ENCODE results near the gene STK38L. TPM values are rescaled to one million over a fixed set of nuclear protein-coding genes. Genes with fewer than 3 reads are reported as not detected.

Gene STK38L
- total and polyA plus RNA-seq, 2 of the 8 experiments (the other 6 are each of a cell fraction or from before 2014, with no cell fraction given) = 8.1 to 63.6 TPM

GRCh38 chr12:27319848-27320247 is 75.8 kb downstream of the STK38L start (continued):
- TF ChIP-seq RNF2 (IDR thresholded peaks at IDR 0.05; ENCODE audit: borderline replicate concordance, low read depth, low read length, missing control alignments, poor library complexity, severe bottlenecking) = no peak
- no peak for TF ChIP-seq BCL11A (IDR thresholded peaks at IDR 0.05; ENCODE audit: low read depth in 2 of 2, low read length in 2 of 2)
- no peak for TF ChIP-seq HDAC2 (IDR thresholded peaks at IDR 0.05; ENCODE audit: borderline replicate concordance in 1 of 2, low read depth in 2 of 2, low read length in 2 of 2)
- no peak for TF ChIP-seq SIRT6 (IDR thresholded peaks at IDR 0.05; ENCODE audit: low read length)
- no peak for TF ChIP-seq KDM1A (IDR thresholded peaks at IDR 0.05; ENCODE audit: borderline replicate concordance, low read length)
- no peak for TF ChIP-seq NANOG (IDR thresholded peaks at IDR 0.05; ENCODE audit: insufficient read depth, low read depth, low read length, poor library complexity, severe bottlenecking)
- TF ChIP-seq CHD7 (IDR thresholded peaks at IDR 0.05; ENCODE audit: insufficient replicate concordance, low read length) = no peak

All from H1 (cell line).